Measurements from ENCODE around the gene MT1B.

The MT1B gene

DNA sequence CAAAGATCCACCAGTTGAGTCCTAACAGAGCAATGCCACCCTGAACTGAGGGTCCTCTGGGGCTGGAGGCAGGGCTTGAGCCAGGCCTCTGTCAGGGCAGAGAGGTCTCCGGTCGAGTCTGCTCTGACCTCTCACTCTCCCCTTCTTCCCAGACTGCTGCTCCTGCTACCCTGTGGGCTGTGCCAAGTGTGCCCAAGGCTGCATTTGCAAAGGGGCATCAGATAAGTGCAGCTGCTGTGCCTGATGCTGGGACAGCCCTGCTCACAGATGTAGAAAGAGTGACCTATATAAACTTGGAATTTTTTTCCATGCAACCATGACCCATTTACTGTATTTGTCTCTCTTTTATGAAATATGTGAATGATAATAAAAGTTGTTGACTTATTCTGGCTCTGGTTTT, 2.4 kb upstream of the MT1B start:
- TF ChIP-seq, protein P1, sequence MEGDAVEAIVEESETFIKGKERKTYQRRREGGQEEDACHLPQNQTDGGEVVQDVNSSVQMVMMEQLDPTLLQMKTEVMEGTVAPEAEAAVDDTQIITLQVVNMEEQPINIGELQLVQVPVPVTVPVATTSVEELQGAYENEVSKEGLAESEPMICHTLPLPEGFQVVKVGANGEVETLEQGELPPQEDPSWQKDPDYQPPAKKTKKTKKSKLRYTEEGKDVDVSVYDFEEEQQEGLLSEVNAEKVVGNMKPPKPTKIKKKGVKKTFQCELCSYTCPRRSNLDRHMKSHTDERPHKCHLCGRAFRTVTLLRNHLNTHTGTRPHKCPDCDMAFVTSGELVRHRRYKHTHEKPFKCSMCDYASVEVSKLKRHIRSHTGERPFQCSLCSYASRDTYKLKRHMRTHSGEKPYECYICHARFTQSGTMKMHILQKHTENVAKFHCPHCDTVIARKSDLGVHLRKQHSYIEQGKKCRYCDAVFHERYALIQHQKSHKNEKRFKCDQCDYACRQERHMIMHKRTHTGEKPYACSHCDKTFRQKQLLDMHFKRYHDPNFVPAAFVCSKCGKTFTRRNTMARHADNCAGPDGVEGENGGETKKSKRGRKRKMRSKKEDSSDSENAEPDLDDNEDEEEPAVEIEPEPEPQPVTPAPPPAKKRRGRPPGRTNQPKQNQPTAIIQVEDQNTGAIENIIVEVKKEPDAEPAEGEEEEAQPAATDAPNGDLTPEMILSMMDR (IDR thresholded peaks at IDR 0.05; ENCODE audit: borderline replicate concordance, extremely low read depth, low read length, poor library complexity, severe bottlenecking), result no peak
- no peak for ATAC-seq (ENCODE audit: insufficient read depth, low read depth)

DNA sequence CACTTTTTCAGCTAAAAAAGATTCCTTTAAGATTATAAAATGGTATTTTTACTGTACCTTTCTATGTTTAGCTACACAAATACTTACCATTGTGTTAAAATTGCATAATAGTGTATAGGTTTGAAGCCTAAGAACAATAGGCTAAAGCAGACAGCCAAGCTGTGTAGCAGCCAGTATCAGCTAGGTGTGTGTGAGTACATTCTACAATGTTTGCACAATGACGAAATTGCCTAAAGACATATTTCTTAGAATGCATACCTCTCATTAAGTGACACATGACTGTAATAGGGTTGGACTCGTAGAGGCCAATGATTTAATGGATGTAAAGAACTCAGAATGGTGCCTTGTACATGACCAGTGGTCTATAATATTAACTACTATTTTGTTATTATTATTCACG, 1.9 kb upstream of the MT1B start:
- Histone ChIP-seq H3K27me3 (ENCODE audit: insufficient read depth, low read length, poor library complexity) (peaks cover 29% of the 10 kb centered on the region), H3K27ac (ENCODE audit: low read length) (no peak overlapping the region), H4K20me1 (ENCODE audit: insufficient read depth, low read length) (no peaks in the 10 kb centered on the region), H3K9me3 (ENCODE audit: insufficient read depth, low read length, severe bottlenecking) (no peaks in the 10 kb centered on the region), H3K36me3 (ENCODE audit: insufficient read depth, low read length) (no peaks in the 10 kb centered on the region), H3K4me2 (ENCODE audit: insufficient read depth, low read length) (no peak overlapping the region), H3K9ac (ENCODE audit: low read depth, low read length) (no peak overlapping the region), H3K4me1 (ENCODE audit: insufficient read depth, low read length) (no peaks in the 10 kb centered on the region), H3K4me3 (ENCODE audit: low read depth in 1 of 2, low read length in 2 of 2) (no peak overlapping the region), H3K79me2 (ENCODE audit: insufficient read depth, low read length) (no peaks in the 10 kb centered on the region), H2AFZ (ENCODE audit: low read depth, low read length) (no peak overlapping the region)
- DNase-seq, result no peak
- TF ChIP-seq, protein P1 (IDR thresholded peaks at IDR 0.05; ENCODE audit: borderline replicate concordance, extremely low read depth, low read length, poor library complexity, severe bottlenecking), result no peak
- TF ChIP-seq EZH2 (IDR thresholded peaks at IDR 0.05; ENCODE audit: borderline replicate concordance, low read depth, low read length, severe bottlenecking), result no peak
- ATAC-seq (ENCODE audit: insufficient read depth, low read depth), result no peak

More for the DNA sequence above, 2.4 kb upstream of the MT1B start:
- H3K27ac ChIP-seq (ENCODE audit: low read length), result no peak overlapping the region
- H3K9ac ChIP-seq (ENCODE audit: low read depth, low read length), result no peak overlapping the region
- no peak overlapping the region for H3K4me3 ChIP-seq (ENCODE audit: low read depth in 1 of 2, low read length in 2 of 2)
- no peaks in the 10 kb centered on the region for H3K36me3 ChIP-seq (ENCODE audit: insufficient read depth, low read length)
- no peak overlapping the region for H3K4me2 ChIP-seq (ENCODE audit: insufficient read depth, low read length)
- no peaks in the 10 kb centered on the region for H3K9me3 ChIP-seq (ENCODE audit: insufficient read depth, low read length, severe bottlenecking)
- no peaks in the 10 kb centered on the region for H3K79me2 ChIP-seq (ENCODE audit: insufficient read depth, low read length)
- no peaks in the 10 kb centered on the region for H4K20me1 ChIP-seq (ENCODE audit: insufficient read depth, low read length)
- H3K4me1 ChIP-seq (ENCODE audit: insufficient read depth, low read length), result no peaks in the 10 kb centered on the region
- no peak for DNase-seq
- peaks cover 33% of the 10 kb centered on the region for H3K27me3 ChIP-seq (ENCODE audit: insufficient read depth, low read length, poor library complexity)
- H2AFZ ChIP-seq (ENCODE audit: low read depth, low read length), result no peak overlapping the region

DNA sequence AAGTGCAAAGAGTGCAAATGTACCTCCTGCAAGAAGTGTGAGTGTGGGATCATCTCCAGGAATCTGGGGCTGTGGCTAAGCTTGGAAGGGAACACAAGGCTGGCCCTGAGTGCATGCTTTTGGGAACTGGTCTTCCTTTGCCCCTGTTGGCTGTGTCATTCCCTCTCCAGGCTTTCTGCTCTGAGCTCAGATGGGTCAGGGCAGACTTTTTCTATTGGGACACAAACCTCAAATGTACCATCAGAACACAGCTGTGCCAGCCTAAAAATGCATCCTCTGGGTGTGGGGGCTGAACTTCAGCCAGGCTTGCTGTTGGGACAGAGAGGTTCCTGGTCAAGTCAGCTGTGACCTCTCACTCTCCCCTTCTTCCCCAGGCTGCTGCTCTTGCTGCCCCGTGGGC, 914 bp downstream of the MT1B start:
- ATAC-seq (ENCODE audit: insufficient read depth, low read depth) (no peak), DNase-seq (no peak)
- Histone ChIP-seq H2AFZ (ENCODE audit: low read depth, low read length) (no peak overlapping the region), H3K79me2 (ENCODE audit: insufficient read depth, low read length) (no peaks in the 10 kb centered on the region), H3K36me3 (ENCODE audit: insufficient read depth, low read length) (no peaks in the 10 kb centered on the region), H3K27ac (ENCODE audit: low read length) (no peak overlapping the region), H4K20me1 (ENCODE audit: insufficient read depth, low read length) (no peaks in the 10 kb centered on the region), H3K4me1 (ENCODE audit: insufficient read depth, low read length) (no peaks in the 10 kb centered on the region), H3K9me3 (ENCODE audit: insufficient read depth, low read length, severe bottlenecking) (no peaks in the 10 kb centered on the region), H3K27me3 (ENCODE audit: insufficient read depth, low read length, poor library complexity) (peaks cover 26% of the 10 kb centered on the region), H3K4me3 (ENCODE audit: low read depth in 1 of 2, low read length in 2 of 2) (no peak overlapping the region), H3K4me2 (ENCODE audit: insufficient read depth, low read length) (no peak overlapping the region), H3K9ac (ENCODE audit: low read depth, low read length) (no peak overlapping the region)
- TF ChIP-seq EZH2 (IDR thresholded peaks at IDR 0.05; ENCODE audit: borderline replicate concordance, low read depth, low read length, severe bottlenecking), result no peak
- TF ChIP-seq, protein P1 (IDR thresholded peaks at IDR 0.05; ENCODE audit: borderline replicate concordance, extremely low read depth, low read length, poor library complexity, severe bottlenecking), result no peak

DNA sequence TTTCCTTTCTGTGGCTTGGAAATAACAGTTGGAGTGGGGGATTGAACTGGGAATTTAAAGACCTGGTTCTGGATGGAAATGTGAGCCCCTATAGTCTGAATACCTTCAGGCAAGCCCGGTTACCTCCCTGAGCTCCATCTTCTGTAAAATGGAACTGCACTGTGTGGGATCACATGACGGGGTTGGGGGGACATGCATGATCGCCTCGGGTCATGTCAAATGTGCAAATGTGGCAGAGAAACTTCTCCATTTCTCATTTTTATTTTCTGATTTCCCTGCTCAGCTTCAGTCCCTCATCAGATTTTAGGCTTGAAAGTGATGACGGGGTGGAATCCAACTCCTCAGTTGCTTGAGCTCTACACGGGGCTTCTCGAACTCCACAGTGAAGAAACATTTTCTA, 1.5 kb downstream of the MT1B start:
- Histone ChIP-seq H3K9me3 (ENCODE audit: insufficient read depth, low read length, severe bottlenecking) (no peaks in the 10 kb centered on the region), H4K20me1 (ENCODE audit: insufficient read depth, low read length) (no peaks in the 10 kb centered on the region), H2AFZ (ENCODE audit: low read depth, low read length) (no peak overlapping the region), H3K9ac (ENCODE audit: low read depth, low read length) (no peak overlapping the region), H3K4me2 (ENCODE audit: insufficient read depth, low read length) (no peak overlapping the region), H3K27ac (ENCODE audit: low read length) (no peak overlapping the region), H3K79me2 (ENCODE audit: insufficient read depth, low read length) (no peaks in the 10 kb centered on the region), H3K4me1 (ENCODE audit: insufficient read depth, low read length) (no peaks in the 10 kb centered on the region), H3K4me3 (ENCODE audit: low read depth in 1 of 2, low read length in 2 of 2) (no peak overlapping the region), H3K27me3 (ENCODE audit: insufficient read depth, low read length, poor library complexity) (peaks cover 32% of the 10 kb centered on the region), H3K36me3 (ENCODE audit: insufficient read depth, low read length) (no peaks in the 10 kb centered on the region)
- ATAC-seq (ENCODE audit: insufficient read depth, low read depth) (no peak), DNase-seq (no peak)
- no peak for TF ChIP-seq EZH2 (IDR thresholded peaks at IDR 0.05; ENCODE audit: borderline replicate concordance, low read depth, low read length, severe bottlenecking)
- TF ChIP-seq, protein P1 (IDR thresholded peaks at IDR 0.05; ENCODE audit: borderline replicate concordance, extremely low read depth, low read length, poor library complexity, severe bottlenecking), result no peak
